K562 (cell line): ENCODE results near the gene SPATS2. TPM values are rescaled to one million over a fixed set of nuclear protein-coding genes. Genes with fewer than 3 reads are reported as not detected.

Source experiments
- BDP1 ChIP-seq: IDR thresholded peaks from 3 replicates; pipeline ENCODE4 v1.6.1; 2011; ENCODE audit not compliant: insufficient read length, insufficient read depth
- COPS2 ChIP-seq: fragments of 450-650 bp; conservative IDR thresholded peaks from 2 replicates; pipeline ENCODE4 v1.6.1; 2016; ENCODE audit warnings: mild to moderate bottlenecking, moderate library complexity
- HCFC1 ChIP-seq: IDR thresholded peaks from 2 replicates; pipeline ENCODE4 v1.6.1; 2012; ENCODE audit warnings: low read depth, low read length, improper control_type of control experiment
- MEF2D ChIP-seq: conservative IDR thresholded peaks from 2 replicates; pipeline ENCODE4 v1.6.1; 2016; ENCODE audit warnings: low read depth, missing genetic modification characterization, missing compliant biosample characterization
- MIER1 ChIP-seq: fragments of 450-650 bp; IDR thresholded peaks from 2 replicates; pipeline ENCODE4 v1.6.1; 2016; ENCODE audit warnings: antibody characterized with exemption, mild to moderate bottlenecking, low read depth
- POLR2B ChIP-seq: fragments of 450-650 bp; IDR thresholded peaks from 2 replicates; pipeline ENCODE4 v1.6.1; 2018; ENCODE audit warnings: low read depth; ENCODE audit not compliant: partially characterized antibody
- TEAD4 ChIP-seq, 2 experiments: sonication (generic) in 1 of 2; formaldehyde crosslinking in 1 of 2; IDR thresholded peaks; 2 replicates each; pipeline versions ENCODE4 v1.6.1 to v1.8.0; 2012 to 2022; ENCODE audit warnings: borderline replicate concordance in 1 of 2, inconsistent platforms in 1 of 2, low read length in 1 of 2, mild to moderate bottlenecking in 1 of 2, missing genetic modification reagents in 1 of 2
- ZBTB7A ChIP-seq: IDR thresholded peaks from 2 replicates; pipeline ENCODE4 v1.6.1; 2011; ENCODE audit warnings: low read depth, mild to moderate bottlenecking, low read length, moderate library complexity, borderline replicate concordance; ENCODE audit not compliant: control insufficient read depth
- ZNF212 ChIP-seq: fragments of 450-650 bp; formaldehyde crosslinking; IDR thresholded peaks from 2 replicates; pipeline ENCODE4 v1.4.0; 2020; ENCODE audit warnings: mild to moderate bottlenecking
- ZNF780A ChIP-seq: fragments of 250-450 bp; sonication (Bioruptor Pico); IDR thresholded peaks from 2 replicates; pipeline ENCODE4 v1.5.0; 2021; ENCODE audit warnings: mild to moderate bottlenecking
- polyA plus RNA-seq, 8 experiments: library from polyadenylated mRNA; depleted of rRNA in 4 of 8; stranded (reverse) in 5 of 8; unstranded in 3 of 8; fragments of >200 nt; fragmentation: Nextera tagmentation in 2 of 8; fragmentation: Illumina TruSeq in 1 of 8; extraction: Ambion mirVana in 2 of 8; extraction: Trizol in 1 of 8; gene quantifications; 2 replicates each; pipeline versions ENCODE4 v1.2.1 to v1.2.3, GENCODE V29; 2011 to 2014; ENCODE audit warnings: inconsistent platforms in 1 of 8, missing spikeins in 1 of 8
- total RNA-seq, 7 experiments: library from RNA; depleted of rRNA in 6 of 7; stranded (reverse); fragments of >200 nt in 6 of 7; fragmentation: Illumina TruSeq in 2 of 7; extraction: Trizol in 2 of 7; gene quantifications; 2 replicates each; pipeline versions ENCODE4 v1.2.1 to v1.2.3, GENCODE V29; 2011 to 2021; ENCODE audit warnings: low replicate concordance in 1 of 7
- TF ChIP-seq, protein P1 (sequence below): fragments of 200-800 bp; sonication (Bioruptor generic); IDR thresholded peaks from 2 replicates; pipeline ENCODE4 v1.6.1; 2017; ENCODE audit warnings: missing genetic modification characterization, missing compliant biosample characterization
- TF ChIP-seq, protein P2 (sequence below): fragments of 250-450 bp; sonication (Bioruptor Pico); IDR thresholded peaks from 2 replicates; pipeline ENCODE4 v1.8.0; 2021; ENCODE audit warnings: moderate library complexity, mild to moderate bottlenecking, inconsistent platforms
- TF ChIP-seq, protein P3 (sequence below): fragments of 450-650 bp; formaldehyde crosslinking; IDR thresholded peaks from 2 replicates; pipeline ENCODE4 v1.4.0; 2020; ENCODE audit warnings: mild to moderate bottlenecking, mixed read lengths
- TF ChIP-seq, protein P4 (sequence below): fragments of 450-650 bp; formaldehyde crosslinking; IDR thresholded peaks from 2 replicates; pipeline ENCODE4 v1.4.0; 2020; ENCODE audit warnings: mild to moderate bottlenecking, moderate library complexity
- TF ChIP-seq, protein P5 (sequence below): fragments of 250-450 bp; sonication (Bioruptor Pico); IDR thresholded peaks from 2 replicates; pipeline ENCODE4 v1.8.0; 2022; ENCODE audit warnings: inconsistent platforms
- TF ChIP-seq, protein P6 (sequence below): IDR thresholded peaks from 2 replicates; pipeline ENCODE4 v1.6.1; 2016; ENCODE audit warnings: missing genetic modification characterization, missing compliant biosample characterization
- TF ChIP-seq, protein P7 (sequence below): sonication (generic); formaldehyde crosslinking; IDR thresholded peaks from 2 replicates; pipeline ENCODE4 v1.8.1; 2023; ENCODE audit warnings: mild to moderate bottlenecking, missing genetic modification reagents, moderate library complexity

SPATS2 gene
- total and polyA plus RNA-seq, 9 of the 15 experiments (the other 6 are each of a cell fraction or from before 2014, with no cell fraction given), result 5.4 to 48.2 (median 17.5) TPM

DNA sequence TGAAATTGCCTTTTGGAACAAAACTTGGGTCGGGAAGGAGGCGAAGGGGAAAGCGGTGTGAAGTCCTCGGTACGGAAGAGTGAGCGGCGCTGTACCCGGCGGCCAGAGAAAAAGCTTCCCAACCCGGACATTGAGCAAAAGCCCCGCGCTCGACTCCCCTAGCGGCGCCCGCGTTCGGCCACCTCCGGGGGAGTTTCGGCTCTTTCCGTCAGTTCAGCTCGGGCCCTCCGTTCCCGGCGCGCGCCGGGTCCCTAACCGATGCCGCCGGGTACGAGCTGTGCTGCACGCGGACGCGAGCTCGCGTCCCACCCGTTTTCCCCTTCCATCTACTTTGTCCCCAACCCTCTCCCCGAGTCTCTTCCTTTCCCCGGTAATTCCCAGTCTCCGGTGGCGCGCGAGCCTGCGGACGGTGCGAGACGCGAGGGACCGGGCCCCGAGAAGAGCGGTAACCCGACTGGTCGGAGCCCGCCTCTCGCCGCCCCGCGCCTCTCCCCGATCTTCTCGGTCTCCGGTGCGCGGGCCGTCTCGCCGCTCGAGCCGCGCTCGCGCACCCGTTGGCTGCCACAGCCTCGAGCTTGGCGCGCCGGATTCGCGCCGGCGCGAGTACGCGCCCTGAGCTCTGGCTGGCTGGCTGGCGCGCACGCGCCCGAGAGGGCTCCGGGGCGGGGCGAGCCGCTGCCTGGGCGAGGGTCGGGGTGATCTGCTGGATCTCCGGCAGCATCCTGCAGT lies 446 bp upstream of the SPATS2 start (continued):
- TF ChIP-seq, protein P1, sequence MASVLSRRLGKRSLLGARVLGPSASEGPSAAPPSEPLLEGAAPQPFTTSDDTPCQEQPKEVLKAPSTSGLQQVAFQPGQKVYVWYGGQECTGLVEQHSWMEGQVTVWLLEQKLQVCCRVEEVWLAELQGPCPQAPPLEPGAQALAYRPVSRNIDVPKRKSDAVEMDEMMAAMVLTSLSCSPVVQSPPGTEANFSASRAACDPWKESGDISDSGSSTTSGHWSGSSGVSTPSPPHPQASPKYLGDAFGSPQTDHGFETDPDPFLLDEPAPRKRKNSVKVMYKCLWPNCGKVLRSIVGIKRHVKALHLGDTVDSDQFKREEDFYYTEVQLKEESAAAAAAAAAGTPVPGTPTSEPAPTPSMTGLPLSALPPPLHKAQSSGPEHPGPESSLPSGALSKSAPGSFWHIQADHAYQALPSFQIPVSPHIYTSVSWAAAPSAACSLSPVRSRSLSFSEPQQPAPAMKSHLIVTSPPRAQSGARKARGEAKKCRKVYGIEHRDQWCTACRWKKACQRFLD (CRISPR knock-in tag), result peak; percentile 92
- TF ChIP-seq ZNF212 (CRISPR knock-in tag) (no peak), COPS2 (no peak), TEAD4 (IDR thresholded peaks at IDR 0.05; ENCODE audit: low read length) (peak; percentile 15; the same call in 1 of the 2 replicates), TEAD4 (CRISPR knock-in tag; IDR thresholded peaks at IDR 0.05; ENCODE audit: borderline replicate concordance) (no peak), ZNF780A (CRISPR knock-in tag) (no peak), ZBTB7A (peak; percentile 89; the same call in 1 of the 2 replicates), MIER1 (no peak), POLR2B (peak; percentile 84), BDP1 (no peak), MEF2D (tag) (no peak), HCFC1 (peak; percentile 48)
- TF ChIP-seq, protein P2, sequence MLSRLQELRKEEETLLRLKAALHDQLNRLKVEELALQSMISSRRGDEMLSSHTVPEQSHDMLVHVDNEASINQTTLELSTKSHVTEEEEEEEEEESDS (CRISPR knock-in tag), result no peak
- TF ChIP-seq, protein P3, sequence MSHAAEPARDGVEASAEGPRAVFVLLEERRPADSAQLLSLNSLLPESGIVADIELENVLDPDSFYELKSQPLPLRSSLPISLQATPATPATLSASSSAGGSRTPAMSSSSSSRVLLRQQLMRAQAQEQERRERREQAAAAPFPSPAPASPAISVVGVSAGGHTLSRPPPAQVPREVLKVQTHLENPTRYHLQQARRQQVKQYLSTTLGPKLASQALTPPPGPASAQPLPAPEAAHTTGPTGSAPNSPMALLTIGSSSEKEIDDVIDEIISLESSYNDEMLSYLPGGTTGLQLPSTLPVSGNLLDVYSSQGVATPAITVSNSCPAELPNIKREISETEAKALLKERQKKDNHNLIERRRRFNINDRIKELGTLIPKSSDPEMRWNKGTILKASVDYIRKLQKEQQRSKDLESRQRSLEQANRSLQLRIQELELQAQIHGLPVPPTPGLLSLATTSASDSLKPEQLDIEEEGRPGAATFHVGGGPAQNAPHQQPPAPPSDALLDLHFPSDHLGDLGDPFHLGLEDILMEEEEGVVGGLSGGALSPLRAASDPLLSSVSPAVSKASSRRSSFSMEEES (CRISPR knock-in tag), result no peak
- TF ChIP-seq, protein P4, sequence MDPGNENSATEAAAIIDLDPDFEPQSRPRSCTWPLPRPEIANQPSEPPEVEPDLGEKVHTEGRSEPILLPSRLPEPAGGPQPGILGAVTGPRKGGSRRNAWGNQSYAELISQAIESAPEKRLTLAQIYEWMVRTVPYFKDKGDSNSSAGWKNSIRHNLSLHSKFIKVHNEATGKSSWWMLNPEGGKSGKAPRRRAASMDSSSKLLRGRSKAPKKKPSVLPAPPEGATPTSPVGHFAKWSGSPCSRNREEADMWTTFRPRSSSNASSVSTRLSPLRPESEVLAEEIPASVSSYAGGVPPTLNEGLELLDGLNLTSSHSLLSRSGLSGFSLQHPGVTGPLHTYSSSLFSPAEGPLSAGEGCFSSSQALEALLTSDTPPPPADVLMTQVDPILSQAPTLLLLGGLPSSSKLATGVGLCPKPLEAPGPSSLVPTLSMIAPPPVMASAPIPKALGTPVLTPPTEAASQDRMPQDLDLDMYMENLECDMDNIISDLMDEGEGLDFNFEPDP, result no peak
- TF ChIP-seq, protein P5, sequence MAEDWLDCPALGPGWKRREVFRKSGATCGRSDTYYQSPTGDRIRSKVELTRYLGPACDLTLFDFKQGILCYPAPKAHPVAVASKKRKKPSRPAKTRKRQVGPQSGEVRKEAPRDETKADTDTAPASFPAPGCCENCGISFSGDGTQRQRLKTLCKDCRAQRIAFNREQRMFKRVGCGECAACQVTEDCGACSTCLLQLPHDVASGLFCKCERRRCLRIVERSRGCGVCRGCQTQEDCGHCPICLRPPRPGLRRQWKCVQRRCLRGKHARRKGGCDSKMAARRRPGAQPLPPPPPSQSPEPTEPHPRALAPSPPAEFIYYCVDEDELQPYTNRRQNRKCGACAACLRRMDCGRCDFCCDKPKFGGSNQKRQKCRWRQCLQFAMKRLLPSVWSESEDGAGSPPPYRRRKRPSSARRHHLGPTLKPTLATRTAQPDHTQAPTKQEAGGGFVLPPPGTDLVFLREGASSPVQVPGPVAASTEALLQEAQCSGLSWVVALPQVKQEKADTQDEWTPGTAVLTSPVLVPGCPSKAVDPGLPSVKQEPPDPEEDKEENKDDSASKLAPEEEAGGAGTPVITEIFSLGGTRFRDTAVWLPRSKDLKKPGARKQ (CRISPR knock-in tag), result no peak
- TF ChIP-seq, protein P6, sequence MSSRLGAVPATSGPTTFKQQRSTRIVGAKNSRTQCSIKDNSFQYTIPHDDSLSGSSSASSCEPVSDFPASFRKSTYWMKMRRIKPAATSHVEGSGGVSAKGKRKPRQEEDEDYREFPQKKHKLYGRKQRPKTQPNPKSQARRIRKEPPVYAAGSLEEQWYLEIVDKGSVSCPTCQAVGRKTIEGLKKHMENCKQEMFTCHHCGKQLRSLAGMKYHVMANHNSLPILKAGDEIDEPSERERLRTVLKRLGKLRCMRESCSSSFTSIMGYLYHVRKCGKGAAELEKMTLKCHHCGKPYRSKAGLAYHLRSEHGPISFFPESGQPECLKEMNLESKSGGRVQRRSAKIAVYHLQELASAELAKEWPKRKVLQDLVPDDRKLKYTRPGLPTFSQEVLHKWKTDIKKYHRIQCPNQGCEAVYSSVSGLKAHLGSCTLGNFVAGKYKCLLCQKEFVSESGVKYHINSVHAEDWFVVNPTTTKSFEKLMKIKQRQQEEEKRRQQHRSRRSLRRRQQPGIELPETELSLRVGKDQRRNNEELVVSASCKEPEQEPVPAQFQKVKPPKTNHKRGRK (tag), result no peak
- TF ChIP-seq, protein P7, sequence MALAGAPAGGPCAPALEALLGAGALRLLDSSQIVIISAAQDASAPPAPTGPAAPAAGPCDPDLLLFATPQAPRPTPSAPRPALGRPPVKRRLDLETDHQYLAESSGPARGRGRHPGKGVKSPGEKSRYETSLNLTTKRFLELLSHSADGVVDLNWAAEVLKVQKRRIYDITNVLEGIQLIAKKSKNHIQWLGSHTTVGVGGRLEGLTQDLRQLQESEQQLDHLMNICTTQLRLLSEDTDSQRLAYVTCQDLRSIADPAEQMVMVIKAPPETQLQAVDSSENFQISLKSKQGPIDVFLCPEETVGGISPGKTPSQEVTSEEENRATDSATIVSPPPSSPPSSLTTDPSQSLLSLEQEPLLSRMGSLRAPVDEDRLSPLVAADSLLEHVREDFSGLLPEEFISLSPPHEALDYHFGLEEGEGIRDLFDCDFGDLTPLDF (CRISPR knock-in tag), result peak; percentile 89
